ENCODE data around the gene FTO. TPM values are rescaled to one million over a fixed set of nuclear protein-coding genes. Genes with fewer than 3 reads are reported as not detected.

Gene FTO
- total RNA-seq, 2 donors from 2014 or later: 47.5 to 50.4 TPM

DNA sequence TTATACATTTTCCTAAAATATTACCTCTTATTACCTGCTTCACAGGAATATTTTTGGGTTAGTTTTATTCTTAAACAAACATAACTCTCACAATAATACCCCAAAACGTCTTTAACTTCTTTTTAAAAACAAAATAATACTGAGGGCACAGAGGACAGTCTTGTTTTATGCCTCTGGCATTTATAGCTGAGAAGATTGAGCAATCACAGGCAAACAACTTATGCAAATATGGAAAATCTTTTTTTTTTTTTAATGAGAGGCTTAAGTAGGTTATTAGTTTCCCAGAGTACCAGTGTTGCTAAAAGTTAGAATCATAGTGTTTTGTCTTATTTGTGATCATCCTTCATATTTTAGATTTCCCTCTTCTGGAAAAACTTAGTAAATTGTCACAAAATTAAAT lies 195.0 kb downstream of the FTO start:
- intact Hi-C loops (cut with DNase I): no loop called here

GRCh38 chr16:53899431-53899830 lies 195.5 kb downstream of the FTO start:
- DNase-seq (no peak), ATAC-seq (no peak)
- Histone ChIP-seq H3K4me3 (no peak overlapping the region), H3K4me1 (peaks cover 28% of the 10 kb centered on the region), H3K36me3 (replicated peaks in 1 of 2; ENCODE audit: insufficient read depth in 1 of 2, low read depth in 2 of 2) (peaks cover 0 to 1% of the 10 kb centered on the region in 2 donors), H3K27me3 (no peaks in the 10 kb centered on the region), H3K27ac (no peak overlapping the region), H3K9me3 (no peaks in the 10 kb centered on the region)
- TF ChIP-seq POLR2A (IDR thresholded peaks at IDR 0.05) (no peak), CTCF (IDR thresholded peaks at IDR 0.05) (no peak)
- WGBS, 2 donors: 84 to 87% methylated on average over 1 of the region's 1 CpG
- intact Hi-C loops (cut with DNase I): no loop called here

More for the DNA sequence above, 195.0 kb downstream of the FTO start:
- TF ChIP-seq POLR2A (IDR thresholded peaks at IDR 0.05): no peak
- TF ChIP-seq CTCF (IDR thresholded peaks at IDR 0.05): no peak
- Histone ChIP-seq H3K27me3 (no peaks in the 10 kb centered on the region), H3K4me3 (no peak overlapping the region), H3K27ac (no peak overlapping the region), H3K4me1 (peaks cover 32% of the 10 kb centered on the region), H3K36me3 (replicated peaks in 1 of 2; ENCODE audit: insufficient read depth in 1 of 2, low read depth in 2 of 2) (peaks cover 0 to 1% of the 10 kb centered on the region in 2 donors), H3K9me3 (no peaks in the 10 kb centered on the region)
- ATAC-seq (no peak), DNase-seq (no peak)
- 18% methylated on average over 1 of the region's 1 CpG for WGBS, 2 donors

- H3K4me3 ChIP-seq: no peak overlapping the region
- DNase-seq (no peak), ATAC-seq (no peak)
- H3K27me3 ChIP-seq: no peaks in the 10 kb centered on the region
- 38 to 46% methylated on average over 4 of the region's 4 CpGs for WGBS, 2 donors
- no peaks in the 10 kb centered on the region for H3K9me3 ChIP-seq
- TF ChIP-seq POLR2A (IDR thresholded peaks at IDR 0.05) (no peak), CTCF (IDR thresholded peaks at IDR 0.05) (no peak)
- intact Hi-C loops (cut with DNase I): no loop called here
- peaks cover 0 to 1% of the 10 kb centered on the region in 2 donors for H3K36me3 ChIP-seq (replicated peaks in 1 of 2; ENCODE audit: insufficient read depth in 1 of 2, low read depth in 2 of 2)
- H3K27ac ChIP-seq: no peak overlapping the region
- peaks cover 28% of the 10 kb centered on the region for H3K4me1 ChIP-seq
These were observed 196.7 kb downstream of the FTO start for GRCh38 chr16:53900667-53901066.

- Histone ChIP-seq H3K27ac (no peak overlapping the region), H3K4me3 (no peak overlapping the region), H3K27me3 (no peaks in the 10 kb centered on the region), H3K4me1 (peaks cover 28% of the 10 kb centered on the region), H3K9me3 (no peaks in the 10 kb centered on the region), H3K36me3 (replicated peaks in 1 of 2; ENCODE audit: insufficient read depth in 1 of 2, low read depth in 2 of 2) (peaks cover 0 to 1% of the 10 kb centered on the region in 2 donors)
- intact Hi-C loops (cut with DNase I): no loop called here
- TF ChIP-seq POLR2A (IDR thresholded peaks at IDR 0.05) (no peak), CTCF (IDR thresholded peaks at IDR 0.05) (no peak)
- ATAC-seq: no peak
- WGBS, 2 donors: 91 to 92% methylated on average over 2 of the region's 2 CpGs
- DNase-seq: no peak
These were observed 197.5 kb downstream of the FTO start for GRCh38 chr16:53901408-53901807.

- Histone ChIP-seq H3K36me3 (replicated peaks in 1 of 2; ENCODE audit: insufficient read depth in 1 of 2, low read depth in 2 of 2) (peaks cover 0 to 1% of the 10 kb centered on the region in 2 donors), H3K27ac (no peak overlapping the region), H3K4me3 (no peak overlapping the region), H3K27me3 (no peaks in the 10 kb centered on the region), H3K4me1 (peaks cover 12% of the 10 kb centered on the region), H3K9me3 (no peaks in the 10 kb centered on the region)
- TF ChIP-seq POLR2A (IDR thresholded peaks at IDR 0.05) (no peak), CTCF (IDR thresholded peaks at IDR 0.05) (no peak)
- intact Hi-C loops (cut with DNase I): no loop called here
- ATAC-seq (no peak), DNase-seq (no peak)
- 84 to 87% methylated on average over 5 to 6 of the region's 6 CpGs for WGBS, 2 donors
These were observed 200.6 kb downstream of the FTO start for GRCh38 chr16:53904533-53904932.
